ENCODE measurements around the gene SRSF11. TPM values are rescaled to one million over a fixed set of nuclear protein-coding genes. Genes with fewer than 3 reads are reported as not detected.

The SRSF11 gene
- total RNA-seq, 1 donor from 2014 or later, result 195 TPM

DNA sequence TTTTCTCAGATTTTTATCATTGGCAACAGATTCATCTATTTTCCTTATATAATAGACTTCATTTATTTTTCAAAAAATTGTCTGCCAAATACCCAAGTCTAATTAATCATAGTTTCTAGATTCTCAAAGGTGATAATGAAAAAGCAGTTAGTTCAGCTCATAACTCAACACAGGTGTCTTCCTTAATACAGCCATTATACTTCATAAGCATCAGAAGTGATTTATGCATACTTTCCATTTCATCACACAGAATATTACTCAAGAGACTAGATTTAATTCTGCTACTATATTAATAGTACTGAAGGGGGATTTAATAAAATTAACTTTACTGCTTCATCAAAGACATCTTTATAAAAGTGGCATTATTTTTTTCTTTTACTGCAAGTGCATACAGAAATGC, 18.8 kb downstream of the SRSF11 start:
- Mint-ChIP-seq H3K27me3 (no peaks in the 10 kb centered on the region), H3K9me3 (no peaks in the 10 kb centered on the region), H3K4me3 (no peak overlapping the region), H3K27ac (no peak overlapping the region), H3K36me3 (ENCODE audit: low read depth) (peaks cover 70% of the 10 kb centered on the region), H3K4me1 (peaks cover 6% of the 10 kb centered on the region)
- no peak for DNase-seq
- intact Hi-C loops (cut with micrococcal nuclease), result no loop called here

DNA sequence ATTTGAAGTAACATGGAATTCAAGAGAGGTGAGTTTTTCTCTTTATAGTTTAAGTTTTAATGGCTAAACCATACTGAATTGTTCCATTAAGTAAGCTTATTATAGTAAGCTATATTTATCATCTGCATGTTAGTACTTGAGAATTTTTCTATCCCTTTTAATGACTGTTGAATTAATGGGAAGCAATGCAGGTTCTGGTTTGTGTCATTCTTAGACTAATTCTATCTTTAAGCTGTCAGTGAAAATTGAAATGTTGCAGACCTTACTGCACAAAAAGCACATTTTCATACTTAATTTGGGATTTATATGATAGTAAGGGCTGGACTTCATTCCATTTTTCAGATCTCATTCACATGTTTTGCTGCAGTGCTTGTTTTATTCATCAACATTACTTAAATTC, 25.9 kb downstream of the SRSF11 start:
- intact Hi-C loops (cut with micrococcal nuclease), result loop anchor here (5.0 kb wide), 1 partner anchor 115 kb away; no protein-coding TSS in a partner anchor
- H3K9me3 Mint-ChIP-seq, result no peaks in the 10 kb centered on the region

DNA sequence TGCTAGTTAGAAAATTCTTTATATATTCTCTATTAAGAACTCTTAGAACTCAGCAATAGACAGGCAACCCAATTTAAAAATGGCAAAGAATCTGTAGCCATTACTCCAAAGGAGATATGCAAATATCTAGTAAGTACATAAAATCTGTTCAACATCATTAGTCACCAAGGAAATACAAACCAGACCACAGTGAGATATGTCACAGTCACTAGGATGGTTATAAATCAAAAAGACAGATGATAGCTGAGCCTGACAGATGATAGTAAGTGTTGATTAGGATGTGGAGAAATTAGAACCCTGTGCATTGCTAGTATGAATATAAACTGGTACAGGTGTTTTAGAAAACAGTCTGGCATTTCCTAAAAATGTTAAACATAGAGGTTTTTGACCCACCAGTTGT, 26.6 kb downstream of the SRSF11 start:
- intact Hi-C loops (cut with micrococcal nuclease), result loop anchor here (5.0 kb wide), 1 partner anchor 115 kb away; no protein-coding TSS in a partner anchor

More for the DNA sequence above, 25.9 kb downstream of the SRSF11 start:
- peaks cover 79% of the 10 kb centered on the region for H3K36me3 Mint-ChIP-seq (ENCODE audit: low read depth)
- peaks cover 28% of the 10 kb centered on the region for H3K4me1 Mint-ChIP-seq
- H3K27me3 Mint-ChIP-seq, result no peaks in the 10 kb centered on the region
- H3K4me3 Mint-ChIP-seq, result no peak overlapping the region
- no peak for DNase-seq
- H3K27ac Mint-ChIP-seq, result peak overlapping the region; percentile 51

DNA sequence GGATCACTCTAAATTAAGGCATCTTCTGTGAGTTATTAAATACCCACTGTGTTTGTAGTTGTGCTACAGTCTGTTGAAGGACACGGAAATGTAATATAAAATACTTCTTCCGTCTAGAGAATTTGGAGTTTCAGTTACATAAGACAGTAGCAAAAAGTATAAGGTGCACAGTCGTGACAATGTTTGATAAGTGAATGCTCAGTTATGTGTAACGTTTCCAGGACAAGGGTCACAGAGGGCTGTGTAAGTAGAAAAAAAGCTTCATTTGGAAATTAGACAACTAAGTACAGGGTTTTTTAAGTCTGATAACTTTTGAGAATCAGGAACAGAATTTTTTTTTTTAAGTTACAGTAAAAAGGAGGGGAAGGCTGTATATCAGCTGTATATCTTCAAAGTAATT, 27.5 kb downstream of the SRSF11 start:
- Mint-ChIP-seq H3K27me3 (no peaks in the 10 kb centered on the region), H3K4me3 (no peak overlapping the region), H3K27ac (peak overlapping the region; percentile 26), H3K36me3 (ENCODE audit: low read depth) (peaks cover 71% of the 10 kb centered on the region), H3K9me3 (no peaks in the 10 kb centered on the region), H3K4me1 (peaks cover 26% of the 10 kb centered on the region)
- intact Hi-C loops (cut with micrococcal nuclease), result loop anchor here (5.0 kb wide), 1 partner anchor 116 kb away; no protein-coding TSS in a partner anchor
- no peak for DNase-seq

More for the DNA sequence above, 26.6 kb downstream of the SRSF11 start:
- H3K36me3 Mint-ChIP-seq (ENCODE audit: low read depth), result peaks cover 76% of the 10 kb centered on the region
- H3K4me1 Mint-ChIP-seq, result peaks cover 28% of the 10 kb centered on the region
- peak overlapping the region; percentile 31 for H3K27ac Mint-ChIP-seq
- no peak for DNase-seq
- H3K27me3 Mint-ChIP-seq, result no peaks in the 10 kb centered on the region
- no peaks in the 10 kb centered on the region for H3K9me3 Mint-ChIP-seq
- no peak overlapping the region for H3K4me3 Mint-ChIP-seq

DNA sequence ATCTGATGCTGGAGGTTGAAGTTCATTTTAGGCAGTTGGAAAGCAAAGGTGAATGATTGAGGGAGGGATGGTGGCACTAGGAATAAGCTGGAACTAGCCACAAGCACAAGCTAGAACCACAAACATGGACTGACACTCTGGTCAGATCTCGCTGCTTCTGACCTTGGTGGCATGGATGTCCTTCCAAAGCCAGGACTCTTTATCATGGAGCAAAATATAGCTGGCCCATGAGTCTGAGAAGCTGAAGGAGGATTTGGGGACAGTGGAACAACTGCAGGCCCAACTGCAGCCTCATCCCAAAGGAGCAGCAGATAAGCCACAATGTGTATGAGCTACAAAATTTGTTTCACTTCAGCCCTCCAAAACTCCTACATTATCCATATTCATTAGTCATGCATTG, 35.5 kb downstream of the SRSF11 start:
- no peaks in the 10 kb centered on the region for H3K4me1 Mint-ChIP-seq
- H3K27me3 Mint-ChIP-seq, result no peaks in the 10 kb centered on the region
- H3K27ac Mint-ChIP-seq, result no peak overlapping the region
- DNase-seq, result no peak
- no peaks in the 10 kb centered on the region for H3K9me3 Mint-ChIP-seq
- no peak overlapping the region for H3K4me3 Mint-ChIP-seq
- peaks cover 10% of the 10 kb centered on the region for H3K36me3 Mint-ChIP-seq (ENCODE audit: low read depth)
- intact Hi-C loops (cut with micrococcal nuclease), result no loop called here

DNA sequence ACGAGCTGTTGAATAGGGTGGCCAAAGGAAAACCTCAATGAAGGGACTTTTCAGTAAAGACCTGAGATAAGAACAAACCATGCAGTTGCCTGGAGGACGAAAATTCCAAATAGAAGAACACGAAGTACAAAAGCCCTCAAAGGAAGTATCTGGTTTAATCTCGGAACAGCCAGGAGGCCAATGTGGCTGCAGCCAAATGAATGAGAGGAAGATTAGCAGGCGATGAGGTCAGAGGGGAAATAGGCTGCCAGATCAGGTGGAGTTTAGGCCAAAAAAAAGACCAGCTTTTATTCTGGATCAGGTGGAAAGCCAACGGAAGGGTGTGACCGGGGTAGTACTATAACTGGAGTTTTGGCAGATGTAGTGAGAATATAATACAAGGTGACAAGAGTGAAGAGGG, 43.7 kb downstream of the SRSF11 start:
- Mint-ChIP-seq H3K27me3 (no peaks in the 10 kb centered on the region), H3K4me3 (no peak overlapping the region), H3K36me3 (ENCODE audit: low read depth) (peaks cover 26% of the 10 kb centered on the region), H3K9me3 (no peaks in the 10 kb centered on the region), H3K27ac (no peak overlapping the region), H3K4me1 (no peaks in the 10 kb centered on the region)
- no peak for DNase-seq
- intact Hi-C loops (cut with micrococcal nuclease), result no loop called here

DNA sequence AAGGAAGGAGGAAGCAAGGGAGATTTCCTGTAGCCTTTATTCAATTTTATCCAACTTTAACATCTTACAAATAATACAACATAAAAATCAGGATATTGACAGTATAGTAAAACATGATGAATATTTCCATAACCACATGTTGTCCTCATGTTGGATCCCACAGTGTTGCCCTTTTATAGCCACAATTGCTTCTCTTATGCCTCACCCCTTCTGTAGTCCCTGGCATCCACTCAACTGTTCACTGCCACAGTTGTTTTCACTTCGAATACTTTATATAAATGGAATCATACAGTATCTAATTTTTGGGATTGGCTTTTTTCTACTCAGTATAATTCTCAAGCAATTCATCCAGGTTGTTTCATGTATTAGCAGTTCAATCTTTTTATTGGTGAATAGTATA, 44.8 kb downstream of the SRSF11 start:
- Mint-ChIP-seq H3K9me3 (no peaks in the 10 kb centered on the region), H3K27me3 (no peaks in the 10 kb centered on the region), H3K27ac (no peak overlapping the region), H3K4me1 (no peaks in the 10 kb centered on the region), H3K4me3 (no peak overlapping the region), H3K36me3 (ENCODE audit: low read depth) (peaks cover 24% of the 10 kb centered on the region)
- DNase-seq, result no peak
- intact Hi-C loops (cut with micrococcal nuclease), result no loop called here

DNA sequence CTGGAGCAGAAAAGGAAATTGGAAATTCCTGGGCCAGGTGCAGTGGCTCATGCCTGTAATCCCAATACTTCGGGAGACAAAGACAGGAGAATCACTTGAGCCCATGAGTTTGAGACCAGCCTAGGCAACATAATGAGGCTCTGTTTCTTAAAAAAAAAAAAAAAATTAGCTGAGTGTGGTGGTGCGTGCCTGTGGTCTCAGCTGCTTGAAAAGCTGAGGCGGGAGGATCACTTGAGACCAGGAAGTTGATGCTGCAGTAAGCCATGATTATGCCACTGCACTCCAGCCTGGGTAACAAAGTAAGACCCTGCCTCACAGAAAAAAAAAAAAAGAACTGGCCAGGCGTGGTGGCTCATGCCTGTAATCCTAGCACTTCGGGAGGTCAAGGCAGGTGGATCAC, 56.7 kb downstream of the SRSF11 start:
- peaks cover 31% of the 10 kb centered on the region for H3K36me3 Mint-ChIP-seq (ENCODE audit: low read depth)

DNA sequence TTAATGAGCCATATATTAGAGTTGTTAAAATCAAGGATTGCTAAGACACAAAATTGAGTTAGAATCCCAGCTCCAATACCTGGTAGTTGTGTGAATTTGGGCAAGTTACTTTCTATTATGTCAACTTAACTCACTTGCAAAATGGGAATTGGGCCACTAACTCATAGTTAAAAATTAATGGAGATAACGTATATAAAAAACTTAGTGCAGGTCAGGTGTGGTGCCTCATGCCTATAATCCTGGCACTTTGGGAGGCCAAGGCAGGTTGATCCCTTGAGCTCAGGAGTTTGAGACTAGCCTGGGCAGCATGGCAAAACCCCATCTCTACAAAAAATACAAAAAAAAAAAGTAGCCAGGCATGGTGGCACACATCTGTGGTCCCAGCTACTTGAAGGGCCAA, 57.5 kb downstream of the SRSF11 start:
- intact Hi-C loops (cut with micrococcal nuclease), result no loop called here
- Mint-ChIP-seq H3K27me3 (no peaks in the 10 kb centered on the region), H3K4me3 (no peak overlapping the region), H3K36me3 (ENCODE audit: low read depth) (peaks cover 24% of the 10 kb centered on the region), H3K9me3 (no peaks in the 10 kb centered on the region), H3K4me1 (no peaks in the 10 kb centered on the region), H3K27ac (no peak overlapping the region)
- DNase-seq, result no peak

More for the DNA sequence above, 56.7 kb downstream of the SRSF11 start:
- no peak for DNase-seq
- Mint-ChIP-seq H3K4me3 (no peak overlapping the region), H3K9me3 (no peaks in the 10 kb centered on the region), H3K27me3 (no peaks in the 10 kb centered on the region), H3K27ac (no peak overlapping the region), H3K4me1 (no peaks in the 10 kb centered on the region)
- intact Hi-C loops (cut with micrococcal nuclease), result no loop called here

DNA sequence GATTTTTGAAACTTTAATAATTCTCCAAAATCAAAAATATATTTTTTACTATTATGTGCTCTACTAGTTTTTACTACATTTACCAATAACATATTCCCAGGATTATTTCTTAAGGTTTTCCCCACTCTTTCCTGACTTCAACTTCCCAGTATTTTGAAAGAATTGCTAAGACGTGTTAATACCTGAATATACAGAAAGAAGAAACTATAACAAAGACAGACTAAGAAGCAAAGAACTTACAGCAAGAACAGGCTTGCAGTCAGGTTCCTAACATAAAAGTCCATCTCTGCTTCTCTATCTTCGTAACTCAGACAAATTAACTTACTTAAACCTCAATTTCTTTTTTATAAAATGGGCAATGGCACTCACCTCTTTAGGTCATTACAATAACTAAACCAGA, 63.2 kb downstream of the SRSF11 start:
- H3K4me3 Mint-ChIP-seq, result no peak overlapping the region
- intact Hi-C loops (cut with micrococcal nuclease), result no loop called here
- H3K27ac Mint-ChIP-seq, result no peak overlapping the region

DNA sequence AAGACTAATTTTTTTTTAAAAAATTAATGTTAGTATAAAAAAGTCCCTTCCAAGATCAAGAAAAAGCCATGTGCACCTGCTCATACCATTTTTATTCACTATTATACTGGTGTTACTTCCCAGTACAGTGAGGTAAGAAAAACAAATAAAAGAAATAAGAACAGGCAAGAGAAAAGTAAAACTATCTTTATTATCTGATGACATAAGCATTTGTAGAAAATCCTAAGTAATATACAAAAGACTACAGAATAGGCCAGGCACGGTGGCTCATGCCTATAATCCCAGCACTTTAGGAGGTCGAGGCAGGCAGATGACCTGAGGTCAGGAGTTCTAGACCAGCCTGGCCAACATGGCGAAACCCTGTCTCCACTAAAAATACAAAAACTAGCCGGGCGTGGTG, 65.3 kb downstream of the SRSF11 start:
- Mint-ChIP-seq H3K36me3 (ENCODE audit: low read depth) (peaks cover 21% of the 10 kb centered on the region), H3K27me3 (no peaks in the 10 kb centered on the region), H3K27ac (no peak overlapping the region), H3K4me1 (no peaks in the 10 kb centered on the region), H3K4me3 (no peak overlapping the region), H3K9me3 (no peaks in the 10 kb centered on the region)
- intact Hi-C loops (cut with micrococcal nuclease), result no loop called here
- no peak for DNase-seq

More for the DNA sequence above, 63.2 kb downstream of the SRSF11 start:
- H3K36me3 Mint-ChIP-seq (ENCODE audit: low read depth), result peaks cover 24% of the 10 kb centered on the region
- H3K27me3 Mint-ChIP-seq, result no peaks in the 10 kb centered on the region
- DNase-seq, result no peak
- H3K4me1 Mint-ChIP-seq, result no peaks in the 10 kb centered on the region
- H3K9me3 Mint-ChIP-seq, result no peaks in the 10 kb centered on the region

DNA sequence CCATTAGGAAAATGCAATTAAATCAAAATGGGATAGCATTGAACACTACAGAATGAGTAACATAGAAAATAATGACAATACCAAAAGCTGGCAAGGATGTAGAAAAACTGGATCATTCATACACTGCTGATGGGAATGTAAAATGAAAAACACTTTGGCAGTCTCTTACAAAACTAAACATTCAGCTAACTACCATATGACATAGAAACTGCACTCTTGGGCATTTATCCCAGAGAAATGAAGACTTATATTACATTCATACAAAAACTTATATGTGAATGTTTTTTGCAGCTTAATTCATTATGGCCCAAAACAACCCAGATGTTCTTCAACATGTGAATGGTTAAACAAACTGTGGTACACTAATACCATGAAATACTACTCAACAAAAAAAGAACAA, 67.0 kb downstream of the SRSF11 start:
- H3K36me3 Mint-ChIP-seq (ENCODE audit: low read depth), result peaks cover 19% of the 10 kb centered on the region
- H3K4me1 Mint-ChIP-seq, result no peaks in the 10 kb centered on the region

DNA sequence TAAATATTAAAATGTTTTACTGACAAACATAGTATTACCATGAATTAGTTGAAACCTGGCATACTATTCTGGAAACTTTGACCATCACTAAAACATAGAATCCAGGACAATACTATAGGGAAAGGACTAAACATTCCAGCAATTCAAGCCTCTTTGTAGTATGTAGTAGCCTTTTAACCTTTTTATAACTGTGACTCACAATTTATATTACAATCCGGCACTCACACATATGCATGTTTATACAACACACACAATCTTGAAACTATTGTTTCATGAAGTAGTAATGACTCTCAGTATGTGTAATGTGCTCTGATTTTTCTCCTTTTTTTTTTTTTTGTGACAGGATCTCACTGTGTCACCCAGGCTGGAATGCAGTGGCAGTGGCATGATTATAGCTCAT, 69.0 kb downstream of the SRSF11 start:
- Mint-ChIP-seq H3K27ac (no peak overlapping the region), H3K27me3 (no peaks in the 10 kb centered on the region), H3K36me3 (ENCODE audit: low read depth) (peaks cover 27% of the 10 kb centered on the region), H3K4me3 (no peak overlapping the region), H3K9me3 (no peaks in the 10 kb centered on the region), H3K4me1 (peaks cover 3% of the 10 kb centered on the region)
- intact Hi-C loops (cut with micrococcal nuclease), result no loop called here
- no peak for DNase-seq

More for the DNA sequence above, 67.0 kb downstream of the SRSF11 start:
- no peaks in the 10 kb centered on the region for H3K9me3 Mint-ChIP-seq
- intact Hi-C loops (cut with micrococcal nuclease), result no loop called here
- DNase-seq, result no peak
- H3K27ac Mint-ChIP-seq, result no peak overlapping the region
- no peaks in the 10 kb centered on the region for H3K27me3 Mint-ChIP-seq
- no peak overlapping the region for H3K4me3 Mint-ChIP-seq

DNA sequence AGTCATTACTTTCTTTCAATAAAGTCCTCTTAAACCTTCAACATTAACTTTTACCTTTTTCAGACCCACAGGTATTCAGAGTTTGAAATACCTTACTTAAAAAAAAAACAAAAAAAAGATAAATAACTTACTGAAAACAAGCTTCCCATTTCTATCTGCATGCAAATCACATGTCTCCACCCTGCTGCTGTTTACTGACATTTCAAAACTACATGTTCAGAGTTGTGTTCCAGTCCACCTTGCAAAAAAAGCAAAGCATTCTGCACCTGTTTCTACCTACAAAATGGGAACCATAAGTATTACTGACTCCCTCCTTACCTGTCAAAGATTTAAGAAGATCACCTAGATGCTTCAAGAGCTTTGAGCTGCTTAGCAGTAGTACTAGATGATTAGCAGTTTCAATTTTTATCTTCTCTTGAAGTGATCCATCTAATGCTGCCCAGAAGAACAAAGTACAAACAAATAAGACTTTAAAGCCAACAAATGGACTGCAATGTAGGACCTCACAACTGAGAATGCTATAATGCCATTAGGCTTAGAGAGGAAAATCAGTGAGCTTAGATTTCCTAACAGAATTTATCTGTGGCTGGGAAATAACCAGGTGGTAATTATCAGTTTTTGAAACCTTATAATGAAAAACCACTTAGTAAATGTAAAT, 72.1 kb downstream of the SRSF11 start:
- Mint-ChIP-seq H3K36me3 (ENCODE audit: low read depth) (peaks cover 30% of the 10 kb centered on the region), H3K27me3 (no peaks in the 10 kb centered on the region), H3K27ac (peak overlapping the region; percentile 62), H3K4me1 (peaks cover 3% of the 10 kb centered on the region), H3K4me3 (no peak overlapping the region), H3K9me3 (no peaks in the 10 kb centered on the region)
- no peak for DNase-seq
- intact Hi-C loops (cut with micrococcal nuclease), result no loop called here

DNA sequence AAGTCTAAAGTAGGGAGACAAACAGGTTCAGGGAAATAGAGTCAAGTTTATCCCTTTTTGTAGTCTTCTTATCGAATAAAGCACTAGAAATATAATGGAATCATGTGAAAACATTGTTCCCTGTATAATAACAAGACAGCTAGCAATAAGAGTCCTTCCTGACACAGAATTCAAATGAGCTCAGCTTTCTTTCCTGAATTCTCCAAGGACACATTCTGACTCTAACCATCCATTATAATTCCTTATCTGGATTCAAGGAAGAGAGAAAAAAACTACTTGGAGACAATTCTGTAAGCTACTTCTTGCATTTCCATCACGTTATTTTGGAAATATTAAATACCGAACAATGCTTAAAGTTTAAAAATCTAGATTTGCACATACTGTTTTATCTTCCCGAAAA, 74.6 kb downstream of the SRSF11 start:
- intact Hi-C loops (cut with micrococcal nuclease), result no loop called here
- no peak overlapping the region for H3K4me3 Mint-ChIP-seq

More for the DNA sequence above, 74.6 kb downstream of the SRSF11 start:
- Mint-ChIP-seq H3K27ac (no peak overlapping the region), H3K9me3 (no peaks in the 10 kb centered on the region), H3K4me1 (peaks cover 3% of the 10 kb centered on the region), H3K36me3 (ENCODE audit: low read depth) (peaks cover 32% of the 10 kb centered on the region), H3K27me3 (no peaks in the 10 kb centered on the region)
- DNase-seq, result no peak

Measured in activated CD4-positive, alpha-beta T cell treated with anti-CD3 and anti-CD28 coated beads, Interleukin-2, amount 10 ng/mL, durations not matched to agents 24 days and 14 days (primary cell).